Gastrocnemius medialis (tissue), 4 donors: ENCODE results near the gene FNDC1. TPM values are rescaled to one million over a fixed set of nuclear protein-coding genes. Genes with fewer than 3 reads are reported as not detected.
A peak's percentile ranks its signal among the peaks of the same experiment; 100 is the strongest.

Source experiments
- ATAC-seq, 2 donors: fragments of 150-250 bp; one replicate each; pipeline ENCODE4 v1.9.1; 2016
- DNase-seq, 2 donors: peaks; one replicate each; pipeline ENCODE4 v3.0.0-alpha.2; 2019
- H3K27ac ChIP-seq, 4 donors: fragments of 200-600 bp; sonication (generic); 1 replicate in 1 of 4; 2 replicates in 3 of 4; pipeline ENCODE4 v1.5.1; 2016 to 2018; ENCODE audit warnings: mild to moderate bottlenecking in 2 of 4, moderate library complexity in 1 of 4
- H3K27me3 ChIP-seq, 3 donors: fragments of 200-600 bp; sonication (generic) in 2 of 3; 1 replicate in 1 of 3; 2 replicates in 2 of 3; pipeline versions ENCODE4 v1.5.1 to v1.6.0; 2016 to 2019; ENCODE audit warnings: mild to moderate bottlenecking in 1 of 3, moderate library complexity in 1 of 3
- H3K36me3 ChIP-seq, 2 donors: fragments of 200-600 bp; sonication (generic) in 1 of 2; one replicate each; pipeline ENCODE4 v1.5.1; 2017 to 2018
- H3K4me1 ChIP-seq, 2 donors: fragments of 200-600 bp; sonication (generic) in 1 of 2; one replicate each; pipeline ENCODE4 v1.5.1; 2016 to 2017; ENCODE audit warnings: mild to moderate bottlenecking in 2 of 2
- H3K4me3 ChIP-seq, 4 donors: fragments of 200-600 bp; sonication (generic) in 3 of 4; 1 replicate in 1 of 4; 2 replicates in 3 of 4; pipeline ENCODE4 v1.5.1; 2016 to 2019; ENCODE audit warnings: mild to moderate bottlenecking in 2 of 4
- H3K9me3 ChIP-seq, 3 donors: fragments of 200-600 bp; sonication (generic) in 2 of 3; 1 replicate in 1 of 3; 2 replicates in 2 of 3; pipeline ENCODE4 v1.5.1; 2016 to 2019
- CTCF ChIP-seq, 5 experiments: fragments of 450-650 bp in 3 of 5; fragments of 200-600 bp in 2 of 5; sonication (generic) in 2 of 5; IDR thresholded peaks in 4 of 5; conservative IDR thresholded peaks in 1 of 5; 1 replicate in 4 of 5; 2 replicates in 1 of 5; pipeline ENCODE4 v1.5.1; 2016 to 2019; ENCODE audit warnings: antibody characterized with exemption in 5 of 5, mild to moderate bottlenecking in 3 of 5, moderate library complexity in 3 of 5
- POLR2A ChIP-seq, 2 donors: fragments of 450-650 bp; IDR thresholded peaks; one replicate each; pipeline ENCODE4 v1.6.1; 2017; ENCODE audit warnings: antibody characterized with exemption in 2 of 2, mild to moderate bottlenecking in 2 of 2, moderate library complexity in 2 of 2
- in situ Hi-C, 4 donors: fragments of 200-750 bp; cut with MboI; loops; one replicate each; pipeline versions ENCODE4 v1.15.0 to v1.8.0; 2017; ENCODE audit warnings: low sequenced_read_pairs in 4 of 4
- intact Hi-C: fragments of 100-400 bp; cut with DNase I; formaldehyde crosslinking; loops from one replicate; pipeline ENCODE4 v1.15.1; 2023; ENCODE audit warnings: low total_unique reads
- total RNA-seq, 4 donors: library from RNA; depleted of rRNA; stranded (reverse); fragments of >200 nt; gene quantifications; one replicate each; pipeline versions ENCODE4 v1.1.0 to v1.2.3, GENCODE V29; 2016

FNDC1 gene
- total RNA-seq, 4 donors from 2014 or later, result 0.16 to 0.41 (median 0.31) TPM

DNA sequence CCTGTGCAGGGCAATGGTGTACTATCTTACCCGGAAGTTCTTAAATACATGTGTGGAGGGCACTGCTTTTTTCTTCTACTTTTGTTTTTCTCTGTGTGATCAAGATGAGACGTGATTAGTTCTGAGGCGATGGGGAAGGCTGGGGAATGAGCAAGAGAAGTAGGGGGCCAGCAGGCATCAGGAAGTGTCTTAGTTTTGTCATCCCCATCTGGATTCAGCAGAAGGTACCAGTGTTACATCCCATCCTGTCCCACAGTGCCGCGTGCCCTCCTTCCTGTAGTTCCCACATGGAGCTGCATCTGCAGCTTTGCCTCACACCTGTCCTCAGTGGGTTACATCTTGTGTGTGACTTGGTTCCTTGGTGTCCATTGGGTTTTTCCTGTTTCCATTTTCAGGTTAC, 86.9 kb downstream of the FNDC1 start:
- in situ Hi-C loops, result no loop called here
- H3K27ac ChIP-seq, result no peak overlapping the region
- intact Hi-C loops, result no loop called here
- ATAC-seq (no peak), DNase-seq (no peak)
- no peaks in the 10 kb centered on the region for H3K27me3 ChIP-seq
- no peaks in the 10 kb centered on the region for H3K9me3 ChIP-seq
- H3K36me3 ChIP-seq, result no peaks in the 10 kb centered on the region
- no peaks in the 10 kb centered on the region for H3K4me1 ChIP-seq
- TF ChIP-seq CTCF (IDR thresholded peaks at IDR 0.05 in 4 of 5, conservative IDR thresholded peaks at IDR 0.05 in 1 of 5), result no peak
- no peak for TF ChIP-seq POLR2A (IDR thresholded peaks at IDR 0.05)
- no peak overlapping the region for H3K4me3 ChIP-seq

DNA sequence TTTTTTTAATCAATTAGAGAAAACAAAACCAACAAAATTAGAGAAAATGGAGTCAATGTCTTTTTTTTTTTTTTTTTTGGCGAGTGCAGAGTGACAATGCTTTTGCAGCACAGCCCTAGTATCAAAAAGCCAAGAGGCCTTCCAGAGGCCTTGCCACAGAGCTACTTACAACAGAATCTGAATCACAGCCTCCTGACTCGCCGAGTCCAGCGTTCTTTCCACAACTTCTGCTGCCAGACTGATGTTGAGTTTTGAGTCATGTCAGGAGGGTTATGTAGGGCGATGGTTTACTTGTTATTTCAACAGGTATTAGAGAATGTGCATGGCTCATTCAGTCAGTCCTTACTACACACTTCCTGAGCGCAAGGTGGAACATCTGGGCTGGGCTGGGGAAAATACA, 88.6 kb downstream of the FNDC1 start:
- Histone ChIP-seq H3K27me3 (no peaks in the 10 kb centered on the region), H3K9me3 (no peaks in the 10 kb centered on the region), H3K4me1 (no peaks in the 10 kb centered on the region), H3K36me3 (no peaks in the 10 kb centered on the region), H3K27ac (no peak overlapping the region), H3K4me3 (no peak overlapping the region)
- ATAC-seq, result peak; percentile 39 to 45
- DNase-seq, result peak in 1 of 2 donors; percentile 56
- no peak for TF ChIP-seq POLR2A (IDR thresholded peaks at IDR 0.05)
- no peak for TF ChIP-seq CTCF (IDR thresholded peaks at IDR 0.05 in 4 of 5, conservative IDR thresholded peaks at IDR 0.05 in 1 of 5)
- intact Hi-C loops (no loop called here), in situ Hi-C loops (no loop called here)

GRCh38 chr6:159259441-159260125, 90.4 kb downstream of the FNDC1 start:
- no peaks in the 10 kb centered on the region for H3K4me1 ChIP-seq
- no peak overlapping the region for H3K27ac ChIP-seq
- in situ Hi-C loops (no loop called here), intact Hi-C loops (no loop called here)
- ATAC-seq (no peak), DNase-seq (no peak)
- no peak overlapping the region for H3K4me3 ChIP-seq
- H3K36me3 ChIP-seq, result no peaks in the 10 kb centered on the region
- H3K9me3 ChIP-seq, result no peaks in the 10 kb centered on the region
- TF ChIP-seq POLR2A (IDR thresholded peaks at IDR 0.05) (no peak), CTCF (IDR thresholded peaks at IDR 0.05 in 4 of 5, conservative IDR thresholded peaks at IDR 0.05 in 1 of 5) (no peak)
- H3K27me3 ChIP-seq, result no peaks in the 10 kb centered on the region

DNA sequence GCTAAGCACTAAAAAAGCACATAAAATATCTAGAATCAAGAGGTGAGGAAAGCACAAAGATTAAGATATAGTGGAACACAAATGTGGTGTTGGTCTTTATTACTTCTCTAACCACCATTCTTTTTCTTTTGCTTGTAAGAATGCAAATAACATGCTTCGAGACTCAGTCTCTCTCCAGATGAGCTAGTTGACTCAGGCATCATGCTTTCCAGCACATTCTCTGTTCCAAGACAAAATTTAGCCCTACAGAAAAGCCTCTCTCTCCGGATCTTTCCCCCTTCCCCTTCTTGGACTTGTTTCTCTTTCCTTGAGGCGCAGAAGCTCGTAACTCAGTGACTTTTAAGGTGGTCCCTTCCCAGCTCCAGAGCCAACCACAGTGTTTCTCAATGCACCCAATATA, 91.0 kb downstream of the FNDC1 start:
- TF ChIP-seq POLR2A (IDR thresholded peaks at IDR 0.05) (no peak), CTCF (IDR thresholded peaks at IDR 0.05 in 4 of 5, conservative IDR thresholded peaks at IDR 0.05 in 1 of 5) (no peak)
- no peaks in the 10 kb centered on the region for H3K9me3 ChIP-seq
- ATAC-seq, result no peak
- no peak overlapping the region for H3K27ac ChIP-seq
- intact Hi-C loops, result no loop called here
- DNase-seq, result no peak
- in situ Hi-C loops, result no loop called here
- H3K27me3 ChIP-seq, result no peaks in the 10 kb centered on the region
- no peak overlapping the region for H3K4me3 ChIP-seq
- no peaks in the 10 kb centered on the region for H3K4me1 ChIP-seq
- no peaks in the 10 kb centered on the region for H3K36me3 ChIP-seq

DNA sequence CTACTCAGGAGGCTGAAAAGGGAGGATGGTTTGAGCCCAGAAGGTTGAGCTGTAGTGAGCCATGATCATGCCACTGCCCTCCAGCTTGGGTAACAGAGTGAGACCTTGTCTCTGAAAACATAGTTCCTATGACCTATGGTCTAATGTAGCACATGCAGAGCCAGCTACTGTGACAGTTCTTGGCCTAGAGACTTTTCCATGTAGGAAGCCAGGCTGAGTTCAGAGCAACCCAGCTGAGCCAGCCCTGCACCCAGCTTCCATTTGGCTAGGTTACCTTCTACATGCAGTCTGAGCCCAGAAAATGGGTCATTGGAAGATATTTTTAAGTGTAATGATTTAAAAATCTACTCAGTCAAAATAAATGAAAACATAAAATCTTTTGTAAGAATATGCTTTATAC, 92.8 kb downstream of the FNDC1 start:
- Histone ChIP-seq H3K27ac (no peak overlapping the region), H3K36me3 (no peaks in the 10 kb centered on the region), H3K4me1 (no peaks in the 10 kb centered on the region), H3K4me3 (no peak overlapping the region), H3K9me3 (no peaks in the 10 kb centered on the region), H3K27me3 (no peaks in the 10 kb centered on the region)
- ATAC-seq (no peak), DNase-seq (no peak)
- in situ Hi-C loops (no loop called here), intact Hi-C loops (no loop called here)
- TF ChIP-seq CTCF (IDR thresholded peaks at IDR 0.05 in 4 of 5, conservative IDR thresholded peaks at IDR 0.05 in 1 of 5) (no peak), POLR2A (IDR thresholded peaks at IDR 0.05) (no peak)
